ENCODE measurements around the gene KRTAP5-3.

The KRTAP5-3 gene

GRCh38 chr11:1559111-1559951 lies 48.9 kb downstream of the KRTAP5-3 start:
- TF ChIP-seq, protein P1, sequence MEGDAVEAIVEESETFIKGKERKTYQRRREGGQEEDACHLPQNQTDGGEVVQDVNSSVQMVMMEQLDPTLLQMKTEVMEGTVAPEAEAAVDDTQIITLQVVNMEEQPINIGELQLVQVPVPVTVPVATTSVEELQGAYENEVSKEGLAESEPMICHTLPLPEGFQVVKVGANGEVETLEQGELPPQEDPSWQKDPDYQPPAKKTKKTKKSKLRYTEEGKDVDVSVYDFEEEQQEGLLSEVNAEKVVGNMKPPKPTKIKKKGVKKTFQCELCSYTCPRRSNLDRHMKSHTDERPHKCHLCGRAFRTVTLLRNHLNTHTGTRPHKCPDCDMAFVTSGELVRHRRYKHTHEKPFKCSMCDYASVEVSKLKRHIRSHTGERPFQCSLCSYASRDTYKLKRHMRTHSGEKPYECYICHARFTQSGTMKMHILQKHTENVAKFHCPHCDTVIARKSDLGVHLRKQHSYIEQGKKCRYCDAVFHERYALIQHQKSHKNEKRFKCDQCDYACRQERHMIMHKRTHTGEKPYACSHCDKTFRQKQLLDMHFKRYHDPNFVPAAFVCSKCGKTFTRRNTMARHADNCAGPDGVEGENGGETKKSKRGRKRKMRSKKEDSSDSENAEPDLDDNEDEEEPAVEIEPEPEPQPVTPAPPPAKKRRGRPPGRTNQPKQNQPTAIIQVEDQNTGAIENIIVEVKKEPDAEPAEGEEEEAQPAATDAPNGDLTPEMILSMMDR (conservative IDR thresholded peaks at IDR 0.05), result no peak
- peak overlapping the region; percentile 49 for H3K27ac ChIP-seq

- peak overlapping the region; percentile 49 for H3K27ac ChIP-seq
- TF ChIP-seq, protein P1 (conservative IDR thresholded peaks at IDR 0.05), result no peak
These were observed 49.5 kb downstream of the KRTAP5-3 start for GRCh38 chr11:1558775-1559110.

DNA sequence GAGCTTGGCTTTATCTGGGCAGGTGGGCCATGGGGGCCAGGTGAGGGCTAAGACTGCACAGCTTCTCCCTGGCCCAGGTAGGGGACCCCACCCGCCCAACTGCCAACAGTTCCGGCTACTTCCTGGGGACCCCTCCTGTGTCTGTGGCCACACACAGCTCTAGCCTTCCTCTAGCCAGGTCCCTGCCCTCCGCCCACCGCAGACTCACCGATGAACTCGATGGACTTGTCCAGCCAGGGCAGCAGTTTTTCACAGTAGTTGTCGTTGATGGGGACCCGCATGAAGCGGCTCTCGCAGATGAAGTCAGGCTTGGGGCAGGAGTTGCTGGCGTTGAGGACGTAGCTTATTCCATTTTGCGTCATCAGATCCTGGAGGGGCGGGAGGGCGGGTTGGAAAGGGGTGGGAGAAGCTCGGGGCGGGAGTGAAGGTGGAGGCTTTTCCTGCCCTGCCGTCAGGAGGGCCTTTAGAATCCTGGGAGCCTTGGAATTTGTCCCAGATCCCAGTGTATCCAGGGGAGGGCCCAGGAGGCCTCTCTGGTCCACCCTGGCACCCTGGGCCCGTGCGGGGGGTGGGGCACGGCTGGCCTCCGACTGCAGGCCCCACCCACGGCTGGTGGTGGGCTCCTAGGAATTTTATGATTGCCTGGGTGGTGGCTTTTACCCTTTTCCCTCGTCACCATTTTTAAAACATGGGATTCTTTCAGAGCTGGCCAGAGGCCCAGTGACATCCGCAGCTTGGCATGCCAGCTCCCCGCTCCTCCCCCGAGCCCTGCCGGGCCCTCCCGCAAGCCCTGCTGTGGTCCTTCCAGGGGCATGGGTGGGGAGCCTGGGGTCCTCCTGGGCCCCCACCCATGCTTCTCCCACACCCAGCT lies 50.1 kb downstream of the KRTAP5-3 start:
- peak overlapping the region; percentile 49 for H3K27ac ChIP-seq

More for the DNA sequence above, 50.1 kb downstream of the KRTAP5-3 start:
- TF ChIP-seq, protein P1 (conservative IDR thresholded peaks at IDR 0.05), result no peak

Measured in VCaP (cell line).